GM23338 (cell line): Measurements from ENCODE around the gene NHSL1. TPM values are rescaled to one million over a fixed set of nuclear protein-coding genes. Genes with fewer than 3 reads are reported as not detected.

Experiments used
- ATAC-seq: fragments of 200-7000 bp; cut with Tn5 transposase; 3 replicates; pipeline ENCODE4 v1.9.1; 2020
- DNase-seq: peaks from one replicate; pipeline ENCODE4 v3.0.0-alpha.2; 2015; ENCODE audit warnings: low spot score
- H2AFZ ChIP-seq: fragments of 200-600 bp; sonication (generic); 2 replicates; pipeline ENCODE4 v1.8.0; 2016; ENCODE audit warnings: antibody characterized with exemption, mild to moderate bottlenecking, moderate library complexity
- H3F3A ChIP-seq: fragments of 200-600 bp; sonication (generic); replicated peaks from 2 replicates; pipeline ENCODE4 v1.8.0; 2017; ENCODE audit warnings: antibody characterized with exemption, mixed run types, low read depth
- H3K27ac ChIP-seq: fragments of 200-600 bp; sonication (generic); 2 replicates; pipeline ENCODE4 v1.6.1; 2016; ENCODE audit warnings: low read depth
- H3K27me3 ChIP-seq: fragments of 200-600 bp; sonication (generic); 2 replicates; pipeline ENCODE4 v1.8.0; 2016; ENCODE audit warnings: mild to moderate bottlenecking, mixed run types, moderate library complexity; ENCODE audit not compliant: insufficient read depth
- H3K36me3 ChIP-seq: fragments of 200-600 bp; sonication (generic); 2 replicates; pipeline ENCODE4 v1.8.0; 2016; ENCODE audit warnings: mild to moderate bottlenecking; ENCODE audit not compliant: insufficient read depth
- H3K4me1 ChIP-seq: fragments of 200-600 bp; sonication (generic); 2 replicates; pipeline ENCODE4 v1.8.0; 2016; ENCODE audit warnings: mild to moderate bottlenecking, moderate library complexity; ENCODE audit not compliant: insufficient read depth
- H3K4me2 ChIP-seq: fragments of 200-600 bp; sonication (generic); 2 replicates; pipeline ENCODE4 v1.7.1; 2017; ENCODE audit warnings: mixed run types
- H3K4me3 ChIP-seq: fragments of 200-600 bp; sonication (generic); 2 replicates; pipeline ENCODE4 v1.6.1; 2016; ENCODE audit warnings: mixed run types
- H3K79me2 ChIP-seq: fragments of 200-600 bp; sonication (generic); replicated peaks from 2 replicates; pipeline ENCODE4 v1.8.0; 2017; ENCODE audit warnings: mild to moderate bottlenecking; ENCODE audit not compliant: insufficient read depth
- H3K9me2 ChIP-seq: fragments of 200-600 bp; sonication (generic); 2 replicates; pipeline ENCODE4 v1.8.0; 2017; ENCODE audit not compliant: insufficient read depth
- H4K20me1 ChIP-seq: fragments of 200-600 bp; sonication (generic); replicated peaks from 2 replicates; pipeline ENCODE4 v1.8.0; 2017; ENCODE audit warnings: mild to moderate bottlenecking; ENCODE audit not compliant: insufficient read depth
- H3K27ac Mint-ChIP-seq: 2 replicates; pipeline ENCODE4 v1.8.0; 2020; ENCODE audit warnings: inconsistent platforms, mild to moderate bottlenecking, moderate library complexity, mixed read lengths
- H3K27me3 Mint-ChIP-seq: 3 replicates; pipeline ENCODE4 v1.8.0; 2022; ENCODE audit warnings: low read depth, mild to moderate bottlenecking, moderate library complexity, mixed read lengths, inconsistent platforms; ENCODE audit not compliant: insufficient read depth, poor library complexity
- H3K36me3 Mint-ChIP-seq: 3 replicates; pipeline ENCODE4 v1.8.0; 2021; ENCODE audit warnings: low read depth, mild to moderate bottlenecking, inconsistent platforms, moderate library complexity, mixed read lengths
- H3K4me1 Mint-ChIP-seq: 3 replicates; pipeline ENCODE4 v1.8.0; 2020; ENCODE audit warnings: mild to moderate bottlenecking, inconsistent platforms, mixed read lengths
- H3K4me3 Mint-ChIP-seq: 3 replicates; pipeline ENCODE4 v1.8.0; 2021; ENCODE audit warnings: moderate library complexity, mild to moderate bottlenecking, inconsistent platforms, mixed read lengths
- H3K9me3 Mint-ChIP-seq: 3 replicates; pipeline ENCODE4 v1.8.0; 2020; ENCODE audit warnings: moderate library complexity, mild to moderate bottlenecking, inconsistent platforms, mixed read lengths
- CREB1 ChIP-seq: fragments of 250-450 bp; sonication (Bioruptor Pico); IDR thresholded peaks from 2 replicates; pipeline ENCODE4 v1.5.0; 2020; ENCODE audit warnings: low read depth, mild to moderate bottlenecking, moderate library complexity
- EZH2 ChIP-seq: fragments of 200-600 bp; sonication (generic); IDR thresholded peaks from one replicate; pipeline ENCODE4 v1.8.0; 2017; ENCODE audit warnings: antibody characterized with exemption, mild to moderate bottlenecking, low read depth; ENCODE audit not compliant: unreplicated experiment
- EZH2phosphoT487 ChIP-seq: fragments of 200-600 bp; sonication (generic); IDR thresholded peaks from one replicate; pipeline ENCODE4 v1.8.1; 2018; ENCODE audit warnings: antibody characterized with exemption; ENCODE audit not compliant: unreplicated experiment
- JUNB ChIP-seq: IDR thresholded peaks from one replicate; pipeline ENCODE4 v1.6.1; 2016; ENCODE audit warnings: antibody characterized with exemption; ENCODE audit not compliant: unreplicated experiment
- NANOG ChIP-seq: IDR thresholded peaks from 2 replicates; pipeline ENCODE4 v1.6.1; 2016; ENCODE audit warnings: antibody characterized with exemption, borderline replicate concordance
- POLR2AphosphoS5 ChIP-seq: IDR thresholded peaks from 2 replicates; pipeline ENCODE4 v1.6.1; 2016; ENCODE audit warnings: antibody characterized with exemption, low read depth
- STAT1 ChIP-seq: IDR thresholded peaks from one replicate; pipeline ENCODE4 v1.6.1; 2016; ENCODE audit warnings: antibody characterized with exemption; ENCODE audit not compliant: unreplicated experiment
- ZNF114 ChIP-seq: fragments of 250-450 bp; sonication (Bioruptor Pico); IDR thresholded peaks from 2 replicates; pipeline ENCODE4 v1.5.0; 2020; ENCODE audit warnings: mild to moderate bottlenecking, moderate library complexity
- ZNF331 ChIP-seq: fragments of 250-450 bp; sonication (Bioruptor Pico); IDR thresholded peaks from 2 replicates; pipeline ENCODE4 v1.5.0; 2020; ENCODE audit warnings: low read depth, mild to moderate bottlenecking, moderate library complexity
- polyA plus RNA-seq: library from polyadenylated mRNA; unstranded; fragments of >200 nt; fragmentation: Nextera tagmentation; extraction: Ambion mirVana; gene quantifications from 2 replicates; pipeline ENCODE4 v1.2.1, GENCODE V29; 2016
- total RNA-seq: library from RNA; depleted of rRNA; stranded (reverse); fragments of >200 nt; shearing (Covaris generic); gene quantifications from 2 replicates; pipeline ENCODE4 v1.2.3, GENCODE V29; 2014
- TF ChIP-seq, protein P1 (sequence below): IDR thresholded peaks from 2 replicates; pipeline ENCODE4 v1.6.1; 2016; ENCODE audit warnings: antibody characterized with exemption
- TF ChIP-seq, protein P2 (sequence below), 2 experiments: fragments of 200-600 bp in 1 of 2; sonication (generic) in 1 of 2; conservative IDR thresholded peaks; 2 replicates each; pipeline versions ENCODE4 v1.5.1 to v1.6.1; 2016 to 2017; ENCODE audit warnings: antibody characterized with exemption in 2 of 2, low read depth in 2 of 2, mild to moderate bottlenecking in 2 of 2, moderate library complexity in 1 of 2
- TF ChIP-seq, protein P3 (sequence below): IDR thresholded peaks from one replicate; pipeline ENCODE4 v1.6.1; 2018; ENCODE audit warnings: antibody characterized with exemption; ENCODE audit not compliant: unreplicated experiment
- TF ChIP-seq, protein P4 (sequence below): fragments of 250-450 bp; sonication (Bioruptor Pico); IDR thresholded peaks from 2 replicates; pipeline ENCODE4 v1.5.0; 2020; ENCODE audit warnings: mild to moderate bottlenecking, moderate library complexity

NHSL1 gene
- total and polyA plus RNA-seq, 2 experiments from 2014 or later: 11.2 to 24.5 TPM

DNA sequence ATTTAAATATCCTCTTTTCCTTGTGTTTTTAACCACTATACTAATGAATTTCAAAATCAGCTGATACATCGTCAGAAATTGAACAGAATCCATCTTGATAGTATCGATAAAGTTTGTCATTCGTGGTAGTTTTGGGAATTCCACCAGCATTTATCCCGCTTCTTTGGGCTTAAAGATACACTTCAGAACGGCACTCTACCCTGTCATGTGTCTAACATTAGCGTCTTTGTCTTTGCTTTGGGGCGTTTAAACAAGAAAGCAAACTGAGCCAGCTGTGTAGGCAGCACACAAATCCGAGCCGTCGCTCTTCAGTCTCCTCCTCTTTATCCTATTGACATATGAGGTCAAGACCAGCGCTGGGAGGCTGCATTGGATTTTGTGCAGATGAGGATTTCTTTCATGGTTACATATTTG is 27.5 kb upstream of the NHSL1 start:
- Histone ChIP-seq H3K27ac (no peak overlapping the region), H2AFZ (no peak overlapping the region), H3K36me3 (no peaks in the 10 kb centered on the region), H3K4me3 (no peak overlapping the region), H3K4me1 (peaks cover 53% of the 10 kb centered on the region), H3K79me2 (no peaks in the 10 kb centered on the region; the same call in 1 of the 2 replicates), H3K27me3 (no peaks in the 10 kb centered on the region), H3K9me2 (no peaks in the 10 kb centered on the region), H4K20me1 (no peaks in the 10 kb centered on the region), H3F3A (no peaks in the 10 kb centered on the region), H3K4me2 (peak overlapping the region; percentile 12)
- Mint-ChIP-seq H3K27me3 (peaks cover 1% of the 10 kb centered on the region), H3K4me3 (no peak overlapping the region), H3K4me1 (peaks cover 47% of the 10 kb centered on the region), H3K36me3 (peaks cover 4% of the 10 kb centered on the region; the same call in 1 of the 3 replicates), H3K27ac (peak overlapping the region; percentile 40), H3K9me3 (no peaks in the 10 kb centered on the region; the same call in 2 of the 3 replicates)
- TF ChIP-seq STAT1: no peak
- no peak for TF ChIP-seq EZH2phosphoT487
- TF ChIP-seq JUNB: no peak
- TF ChIP-seq NANOG: no peak
- TF ChIP-seq POLR2AphosphoS5: no peak
- no peak for TF ChIP-seq CREB1 (CRISPR knock-in tag)
- TF ChIP-seq, protein P1, sequence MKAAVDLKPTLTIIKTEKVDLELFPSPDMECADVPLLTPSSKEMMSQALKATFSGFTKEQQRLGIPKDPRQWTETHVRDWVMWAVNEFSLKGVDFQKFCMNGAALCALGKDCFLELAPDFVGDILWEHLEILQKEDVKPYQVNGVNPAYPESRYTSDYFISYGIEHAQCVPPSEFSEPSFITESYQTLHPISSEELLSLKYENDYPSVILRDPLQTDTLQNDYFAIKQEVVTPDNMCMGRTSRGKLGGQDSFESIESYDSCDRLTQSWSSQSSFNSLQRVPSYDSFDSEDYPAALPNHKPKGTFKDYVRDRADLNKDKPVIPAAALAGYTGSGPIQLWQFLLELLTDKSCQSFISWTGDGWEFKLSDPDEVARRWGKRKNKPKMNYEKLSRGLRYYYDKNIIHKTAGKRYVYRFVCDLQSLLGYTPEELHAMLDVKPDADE: no peak
- TF ChIP-seq EZH2: no peak
- TF ChIP-seq, protein P2, sequence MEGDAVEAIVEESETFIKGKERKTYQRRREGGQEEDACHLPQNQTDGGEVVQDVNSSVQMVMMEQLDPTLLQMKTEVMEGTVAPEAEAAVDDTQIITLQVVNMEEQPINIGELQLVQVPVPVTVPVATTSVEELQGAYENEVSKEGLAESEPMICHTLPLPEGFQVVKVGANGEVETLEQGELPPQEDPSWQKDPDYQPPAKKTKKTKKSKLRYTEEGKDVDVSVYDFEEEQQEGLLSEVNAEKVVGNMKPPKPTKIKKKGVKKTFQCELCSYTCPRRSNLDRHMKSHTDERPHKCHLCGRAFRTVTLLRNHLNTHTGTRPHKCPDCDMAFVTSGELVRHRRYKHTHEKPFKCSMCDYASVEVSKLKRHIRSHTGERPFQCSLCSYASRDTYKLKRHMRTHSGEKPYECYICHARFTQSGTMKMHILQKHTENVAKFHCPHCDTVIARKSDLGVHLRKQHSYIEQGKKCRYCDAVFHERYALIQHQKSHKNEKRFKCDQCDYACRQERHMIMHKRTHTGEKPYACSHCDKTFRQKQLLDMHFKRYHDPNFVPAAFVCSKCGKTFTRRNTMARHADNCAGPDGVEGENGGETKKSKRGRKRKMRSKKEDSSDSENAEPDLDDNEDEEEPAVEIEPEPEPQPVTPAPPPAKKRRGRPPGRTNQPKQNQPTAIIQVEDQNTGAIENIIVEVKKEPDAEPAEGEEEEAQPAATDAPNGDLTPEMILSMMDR (conservative IDR thresholded peaks at IDR 0.05; ENCODE audit: low read depth in 2 of 2): no peak
- TF ChIP-seq, protein P3, sequence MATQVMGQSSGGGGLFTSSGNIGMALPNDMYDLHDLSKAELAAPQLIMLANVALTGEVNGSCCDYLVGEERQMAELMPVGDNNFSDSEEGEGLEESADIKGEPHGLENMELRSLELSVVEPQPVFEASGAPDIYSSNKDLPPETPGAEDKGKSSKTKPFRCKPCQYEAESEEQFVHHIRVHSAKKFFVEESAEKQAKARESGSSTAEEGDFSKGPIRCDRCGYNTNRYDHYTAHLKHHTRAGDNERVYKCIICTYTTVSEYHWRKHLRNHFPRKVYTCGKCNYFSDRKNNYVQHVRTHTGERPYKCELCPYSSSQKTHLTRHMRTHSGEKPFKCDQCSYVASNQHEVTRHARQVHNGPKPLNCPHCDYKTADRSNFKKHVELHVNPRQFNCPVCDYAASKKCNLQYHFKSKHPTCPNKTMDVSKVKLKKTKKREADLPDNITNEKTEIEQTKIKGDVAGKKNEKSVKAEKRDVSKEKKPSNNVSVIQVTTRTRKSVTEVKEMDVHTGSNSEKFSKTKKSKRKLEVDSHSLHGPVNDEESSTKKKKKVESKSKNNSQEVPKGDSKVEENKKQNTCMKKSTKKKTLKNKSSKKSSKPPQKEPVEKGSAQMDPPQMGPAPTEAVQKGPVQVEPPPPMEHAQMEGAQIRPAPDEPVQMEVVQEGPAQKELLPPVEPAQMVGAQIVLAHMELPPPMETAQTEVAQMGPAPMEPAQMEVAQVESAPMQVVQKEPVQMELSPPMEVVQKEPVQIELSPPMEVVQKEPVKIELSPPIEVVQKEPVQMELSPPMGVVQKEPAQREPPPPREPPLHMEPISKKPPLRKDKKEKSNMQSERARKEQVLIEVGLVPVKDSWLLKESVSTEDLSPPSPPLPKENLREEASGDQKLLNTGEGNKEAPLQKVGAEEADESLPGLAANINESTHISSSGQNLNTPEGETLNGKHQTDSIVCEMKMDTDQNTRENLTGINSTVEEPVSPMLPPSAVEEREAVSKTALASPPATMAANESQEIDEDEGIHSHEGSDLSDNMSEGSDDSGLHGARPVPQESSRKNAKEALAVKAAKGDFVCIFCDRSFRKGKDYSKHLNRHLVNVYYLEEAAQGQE: no peak
- TF ChIP-seq ZNF331: no peak
- TF ChIP-seq ZNF114 (CRISPR knock-in tag): no peak
- TF ChIP-seq, protein P4, sequence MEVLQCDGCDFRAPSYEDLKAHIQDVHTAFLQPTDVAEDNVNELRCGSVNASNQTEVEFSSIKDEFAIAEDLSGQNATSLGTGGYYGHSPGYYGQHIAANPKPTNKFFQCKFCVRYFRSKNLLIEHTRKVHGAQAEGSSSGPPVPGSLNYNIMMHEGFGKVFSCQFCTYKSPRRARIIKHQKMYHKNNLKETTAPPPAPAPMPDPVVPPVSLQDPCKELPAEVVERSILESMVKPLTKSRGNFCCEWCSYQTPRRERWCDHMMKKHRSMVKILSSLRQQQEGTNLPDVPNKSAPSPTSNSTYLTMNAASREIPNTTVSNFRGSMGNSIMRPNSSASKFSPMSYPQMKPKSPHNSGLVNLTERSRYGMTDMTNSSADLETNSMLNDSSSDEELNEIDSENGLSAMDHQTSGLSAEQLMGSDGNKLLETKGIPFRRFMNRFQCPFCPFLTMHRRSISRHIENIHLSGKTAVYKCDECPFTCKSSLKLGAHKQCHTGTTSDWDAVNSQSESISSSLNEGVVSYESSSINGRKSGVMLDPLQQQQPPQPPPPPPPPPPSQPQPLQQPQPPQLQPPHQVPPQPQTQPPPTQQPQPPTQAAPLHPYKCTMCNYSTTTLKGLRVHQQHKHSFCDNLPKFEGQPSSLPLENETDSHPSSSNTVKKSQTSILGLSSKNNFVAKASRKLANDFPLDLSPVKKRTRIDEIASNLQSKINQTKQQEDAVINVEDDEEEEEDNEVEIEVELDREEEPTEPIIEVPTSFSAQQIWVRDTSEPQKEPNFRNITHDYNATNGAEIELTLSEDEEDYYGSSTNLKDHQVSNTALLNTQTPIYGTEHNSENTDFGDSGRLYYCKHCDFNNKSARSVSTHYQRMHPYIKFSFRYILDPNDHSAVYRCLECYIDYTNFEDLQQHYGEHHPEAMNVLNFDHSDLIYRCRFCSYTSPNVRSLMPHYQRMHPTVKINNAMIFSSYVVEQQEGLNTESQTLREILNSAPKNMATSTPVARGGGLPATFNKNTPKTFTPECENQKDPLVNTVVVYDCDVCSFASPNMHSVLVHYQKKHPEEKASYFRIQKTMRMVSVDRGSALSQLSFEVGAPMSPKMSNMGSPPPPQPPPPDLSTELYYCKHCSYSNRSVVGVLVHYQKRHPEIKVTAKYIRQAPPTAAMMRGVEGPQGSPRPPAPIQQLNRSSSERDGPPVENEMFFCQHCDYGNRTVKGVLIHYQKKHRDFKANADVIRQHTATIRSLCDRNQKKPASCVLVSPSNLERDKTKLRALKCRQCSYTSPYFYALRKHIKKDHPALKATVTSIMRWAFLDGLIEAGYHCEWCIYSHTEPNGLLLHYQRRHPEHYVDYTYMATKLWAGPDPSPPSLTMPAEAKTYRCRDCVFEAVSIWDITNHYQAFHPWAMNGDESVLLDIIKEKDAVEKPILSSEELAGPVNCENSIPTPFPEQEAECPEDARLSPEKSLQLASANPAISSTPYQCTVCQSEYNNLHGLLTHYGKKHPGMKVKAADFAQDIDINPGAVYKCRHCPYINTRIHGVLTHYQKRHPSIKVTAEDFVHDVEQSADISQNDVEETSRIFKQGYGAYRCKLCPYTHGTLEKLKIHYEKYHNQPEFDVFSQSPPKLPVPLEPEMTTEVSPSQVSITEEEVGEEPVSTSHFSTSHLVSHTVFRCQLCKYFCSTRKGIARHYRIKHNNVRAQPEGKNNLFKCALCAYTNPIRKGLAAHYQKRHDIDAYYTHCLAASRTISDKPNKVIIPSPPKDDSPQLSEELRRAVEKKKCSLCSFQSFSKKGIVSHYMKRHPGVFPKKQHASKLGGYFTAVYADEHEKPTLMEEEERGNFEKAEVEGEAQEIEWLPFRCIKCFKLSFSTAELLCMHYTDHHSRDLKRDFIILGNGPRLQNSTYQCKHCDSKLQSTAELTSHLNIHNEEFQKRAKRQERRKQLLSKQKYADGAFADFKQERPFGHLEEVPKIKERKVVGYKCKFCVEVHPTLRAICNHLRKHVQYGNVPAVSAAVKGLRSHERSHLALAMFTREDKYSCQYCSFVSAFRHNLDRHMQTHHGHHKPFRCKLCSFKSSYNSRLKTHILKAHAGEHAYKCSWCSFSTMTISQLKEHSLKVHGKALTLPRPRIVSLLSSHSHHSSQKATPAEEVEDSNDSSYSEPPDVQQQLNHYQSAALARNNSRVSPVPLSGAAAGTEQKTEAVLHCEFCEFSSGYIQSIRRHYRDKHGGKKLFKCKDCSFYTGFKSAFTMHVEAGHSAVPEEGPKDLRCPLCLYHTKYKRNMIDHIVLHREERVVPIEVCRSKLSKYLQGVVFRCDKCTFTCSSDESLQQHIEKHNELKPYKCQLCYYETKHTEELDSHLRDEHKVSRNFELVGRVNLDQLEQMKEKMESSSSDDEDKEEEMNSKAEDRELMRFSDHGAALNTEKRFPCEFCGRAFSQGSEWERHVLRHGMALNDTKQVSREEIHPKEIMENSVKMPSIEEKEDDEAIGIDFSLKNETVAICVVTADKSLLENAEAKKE (CRISPR knock-in tag): no peak
- DNase-seq (no peak), ATAC-seq (peak; percentile 54)
